NCI-H1930 (cell line): ENCODE data around the gene TP53RK.

Experiments
- DNase-seq, 2 experiments: peaks; one replicate each; lab custom pipeline; 2025; lab: John Stamatoyannopoulos, UW

The TP53RK gene

GRCh38 chr20:46660487-46660886, 28.8 kb downstream of the TP53RK start:
- DNase-seq = no peak

GRCh38 chr20:46657618-46658017, 31.6 kb downstream of the TP53RK start:
- DNase-seq = no peak

DNA sequence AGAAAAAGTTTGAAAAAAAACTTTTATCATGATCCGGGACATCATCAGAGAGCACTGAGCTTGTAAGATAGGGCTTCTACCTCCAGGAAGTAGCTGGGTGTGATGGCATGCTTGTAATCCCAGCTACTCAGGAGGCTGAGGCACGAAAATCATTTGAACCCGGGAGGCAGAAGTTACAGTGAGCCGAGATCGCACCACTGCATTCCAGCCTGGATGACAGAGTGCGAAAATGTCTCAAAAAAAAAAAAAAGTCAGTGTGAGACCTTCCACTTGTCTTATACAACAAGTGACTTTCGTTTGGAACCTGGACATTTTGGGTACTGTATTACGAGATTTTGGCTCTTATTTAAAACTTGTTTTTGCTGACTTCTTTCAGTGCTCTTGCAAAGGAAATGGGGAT, 32.1 kb downstream of the TP53RK start:
- DNase-seq = no peak

DNA sequence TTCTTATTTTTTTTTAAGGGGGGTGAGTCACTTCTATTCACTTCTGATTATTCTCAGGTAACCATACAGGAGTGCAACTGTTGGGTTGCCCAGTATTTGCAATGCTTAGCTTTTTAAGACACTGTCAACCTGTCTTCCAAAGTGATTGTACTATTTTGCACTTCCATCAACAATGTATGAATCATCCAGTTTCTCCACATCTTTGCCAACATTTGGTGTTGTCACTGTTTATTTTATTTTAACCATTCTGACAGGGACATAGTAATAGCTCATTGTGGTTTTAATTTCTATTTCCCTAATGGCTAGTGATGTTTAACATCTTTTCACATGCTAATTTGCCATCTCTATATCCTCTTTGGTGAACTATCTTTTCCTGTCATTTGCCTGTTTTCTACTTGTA, 36.5 kb downstream of the TP53RK start:
- no peak for DNase-seq

DNA sequence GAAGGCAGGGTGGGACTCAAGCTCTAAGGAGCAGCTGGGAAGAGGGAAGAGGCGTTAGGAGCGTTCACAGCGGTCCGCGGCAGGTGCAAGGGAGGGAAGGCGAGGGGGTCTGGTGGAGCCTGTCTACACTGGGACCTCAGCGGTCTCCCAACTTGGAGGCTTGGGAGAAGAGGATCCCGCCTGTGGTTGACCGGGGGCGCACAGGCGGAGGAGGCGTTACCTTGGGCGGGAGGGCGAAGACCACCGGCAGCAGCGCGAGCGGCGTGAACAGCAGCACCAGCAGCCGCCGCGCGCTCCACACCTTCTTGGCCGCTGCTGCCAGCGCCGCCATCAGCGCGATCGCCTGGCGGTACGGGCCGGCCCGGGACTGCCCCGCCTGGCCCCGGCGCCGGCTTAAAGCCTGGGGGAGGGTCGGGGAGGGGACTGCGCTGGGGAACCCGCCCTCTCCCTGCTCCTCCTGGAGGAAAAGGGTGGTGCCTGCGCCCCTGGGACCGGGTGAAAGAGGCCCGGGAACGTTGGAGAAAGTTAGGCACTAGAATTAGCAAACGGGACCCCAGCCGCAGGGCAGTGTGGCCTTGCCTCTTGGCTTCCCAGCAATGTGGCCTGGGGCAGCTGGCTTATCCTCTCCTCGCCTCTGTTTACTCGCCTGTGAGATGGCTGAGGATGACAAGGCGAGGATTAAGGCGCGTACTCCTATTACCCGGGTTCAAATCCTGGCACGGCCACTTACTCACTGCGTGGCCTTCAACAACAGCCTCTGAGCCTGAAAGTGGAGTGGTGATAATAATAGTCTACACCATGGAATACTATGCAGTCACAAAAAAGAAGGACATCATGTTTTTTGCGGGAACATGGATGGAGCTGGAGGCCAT, 37.9 kb downstream of the TP53RK start, which contains the start of gene SLC13A3:
SLC13A3 (minus strand) TSS at position 369 of the 872 bp plus-strand sequence; CDS start at position 331, 38 bp downstream.
- DNase-seq = no peak

GRCh38 chr20:46650575-46651090, 38.6 kb downstream of the TP53RK start:
- DNase-seq = no peak

DNA sequence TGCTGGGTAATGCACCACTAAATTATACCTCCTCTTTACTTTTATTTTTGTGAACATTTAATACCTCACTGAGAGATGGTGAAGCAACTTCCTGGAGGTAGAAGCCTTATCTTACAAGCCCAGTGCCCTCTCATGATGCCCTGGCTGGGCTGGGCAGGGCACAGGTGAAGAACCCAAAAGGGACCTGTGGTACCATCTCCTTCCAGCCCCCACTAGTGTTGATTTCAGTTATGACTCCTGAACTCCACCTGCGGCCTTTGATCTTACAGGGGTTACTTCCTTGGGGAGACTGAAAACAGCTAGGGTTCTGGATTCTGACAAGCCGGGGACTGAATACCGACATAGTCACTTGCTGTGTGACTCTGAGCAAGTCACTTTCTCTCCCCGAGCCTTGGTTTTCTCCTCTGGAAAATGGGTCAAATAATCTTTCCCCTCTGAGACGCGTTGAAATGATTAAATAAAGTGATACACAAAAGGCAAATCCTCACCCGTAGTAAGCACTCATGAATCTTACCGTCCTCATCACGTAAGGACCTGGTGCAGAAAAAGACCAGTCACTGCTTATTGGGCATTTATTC, 39.2 kb downstream of the TP53RK start:
- no peak for DNase-seq

GRCh38 chr20:46649650-46649949, 39.6 kb downstream of the TP53RK start:
- no peak for DNase-seq

DNA sequence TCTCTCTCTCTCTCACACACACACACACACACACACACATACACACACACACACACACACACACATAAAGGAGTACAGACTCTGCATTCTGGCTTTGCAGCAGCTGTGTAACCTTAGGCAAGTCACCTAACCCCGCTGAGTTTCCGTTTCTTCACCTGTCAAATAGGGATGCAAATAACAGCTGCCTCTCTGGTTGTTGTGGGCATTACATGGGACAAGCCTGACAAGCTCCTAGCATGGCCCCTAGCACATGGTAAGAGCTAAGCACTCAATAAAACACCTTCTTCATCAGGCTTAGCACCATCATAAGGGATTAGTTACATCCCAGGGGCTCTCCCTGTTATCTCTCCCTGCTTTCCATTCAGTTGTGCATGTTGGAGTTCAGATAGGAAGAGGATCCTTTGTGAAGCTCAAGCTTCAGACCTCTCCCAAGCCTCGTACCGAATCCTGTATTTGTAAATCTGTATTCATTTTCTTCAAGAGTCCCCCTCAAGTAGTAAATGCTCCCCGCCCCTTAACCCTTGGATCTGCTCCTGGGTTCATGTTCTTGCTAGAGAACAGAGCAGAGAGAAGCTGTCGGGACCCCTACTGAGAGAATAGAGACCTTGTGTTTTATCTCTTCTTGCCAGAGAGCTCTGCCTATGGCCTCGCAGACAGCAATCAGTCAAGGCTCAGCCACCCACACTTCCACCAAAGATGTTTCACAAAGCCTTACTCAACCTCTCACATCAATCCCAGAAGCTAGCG, 40.2 kb downstream of the TP53RK start:
- no peak for DNase-seq

DNA sequence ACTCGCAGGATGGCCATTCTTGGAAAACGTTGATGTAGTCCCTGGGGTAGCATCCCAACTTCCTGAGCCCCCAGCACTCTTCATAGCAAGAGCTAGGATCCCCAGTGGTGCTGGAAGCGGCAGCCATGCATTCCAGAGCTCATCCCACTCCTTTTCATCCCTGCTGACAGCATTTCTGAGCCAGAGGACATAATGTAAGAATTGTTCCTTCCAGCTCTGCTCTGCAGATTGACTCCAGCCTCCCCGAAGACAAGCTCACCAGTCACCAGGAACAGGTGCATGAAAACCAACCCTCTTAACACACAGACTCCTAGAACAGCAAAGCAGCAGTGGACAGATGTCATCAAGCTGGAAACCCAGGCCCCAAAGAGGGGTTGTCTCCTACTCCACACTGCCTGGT, 41.8 kb downstream of the TP53RK start:
- DNase-seq = no peak

GRCh38 chr20:46646659-46647380, 42.4 kb downstream of the TP53RK start:
- no peak for DNase-seq

DNA sequence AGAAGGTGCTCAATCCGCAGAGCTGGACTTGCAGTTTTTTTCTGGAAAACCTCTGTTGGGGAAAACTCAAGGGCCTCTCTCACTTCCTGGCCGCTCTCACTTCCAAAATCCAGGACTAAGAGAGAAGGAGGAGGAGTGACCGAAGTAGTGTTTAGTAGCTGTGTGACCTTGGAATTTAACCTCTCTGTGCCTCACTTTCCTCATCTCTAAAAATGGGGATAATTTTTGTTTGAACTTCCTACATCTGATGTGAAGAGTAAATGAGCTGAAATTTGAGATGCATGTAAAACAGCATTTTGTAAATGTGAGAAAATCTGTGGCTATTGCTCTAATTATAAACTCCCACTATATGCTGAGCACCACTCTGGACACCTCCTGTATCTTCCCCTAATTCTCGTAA, 43.1 kb downstream of the TP53RK start:
- no peak for DNase-seq

DNA sequence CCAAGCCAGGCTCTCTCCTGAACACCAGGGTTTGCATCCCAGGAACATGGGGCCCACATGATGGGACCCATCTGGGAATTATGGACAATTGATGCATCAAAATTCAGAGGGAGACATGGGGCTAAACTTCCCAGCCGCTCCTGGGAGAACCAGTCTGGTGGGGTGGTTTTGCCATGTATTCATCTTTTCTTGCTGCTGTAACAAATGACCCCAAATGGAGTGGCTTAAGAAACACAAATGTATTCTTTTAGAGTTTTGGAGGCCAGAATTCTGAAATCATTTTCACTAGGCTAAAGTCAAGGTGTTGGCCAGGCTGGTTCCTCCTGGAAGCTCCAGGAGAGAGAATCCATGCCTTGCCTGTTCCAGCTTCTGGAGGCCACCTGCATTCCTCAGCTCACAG, 44.5 kb downstream of the TP53RK start:
- no peak for DNase-seq

GRCh38 chr20:46644160-46644559, 45.1 kb downstream of the TP53RK start:
- no peak for DNase-seq

DNA sequence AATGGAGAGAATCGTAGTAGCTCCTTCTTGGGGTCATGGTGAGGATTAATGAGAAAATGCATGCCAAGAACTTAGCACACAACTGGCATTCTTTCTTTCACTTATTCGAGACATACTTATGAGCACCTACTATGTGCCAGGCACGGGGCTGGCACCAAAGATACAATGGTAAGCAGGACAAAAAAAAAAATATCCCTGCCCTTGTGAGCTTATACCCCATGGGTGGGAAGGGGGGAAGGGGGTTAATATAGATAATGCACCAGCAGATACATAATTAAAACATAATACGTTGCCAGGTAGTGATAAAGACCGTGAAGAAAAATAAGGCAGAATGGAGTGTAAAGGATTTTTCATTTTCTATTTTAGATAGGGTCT, 46.3 kb downstream of the TP53RK start:
- no peak for DNase-seq

- no peak for DNase-seq
Measured at GRCh38 chr20:46642265-46642968, 46.8 kb downstream of the TP53RK start.

DNA sequence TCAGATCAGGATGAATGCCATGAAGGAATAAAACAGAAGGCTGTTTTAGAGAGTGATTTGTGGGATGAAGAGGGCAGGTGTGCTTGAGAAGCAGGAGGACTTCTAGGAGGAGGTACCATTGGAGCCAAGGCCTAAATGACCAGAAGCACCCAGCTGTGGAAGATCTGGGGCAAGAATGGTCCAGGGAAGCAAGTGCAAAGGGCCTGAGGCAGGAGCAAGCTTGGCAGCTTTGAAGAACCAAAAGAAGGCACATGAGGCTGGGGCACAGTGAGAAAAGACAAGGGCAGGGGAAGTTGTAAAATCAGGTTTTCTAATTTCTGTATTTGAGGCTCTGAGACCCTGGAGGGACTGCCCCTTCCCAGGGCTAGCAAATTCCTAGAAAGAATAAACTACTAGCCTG, 47.8 kb downstream of the TP53RK start:
- DNase-seq = no peak

- no peak for DNase-seq
Measured at GRCh38 chr20:46640536-46641311, 48.5 kb downstream of the TP53RK start.

DNA sequence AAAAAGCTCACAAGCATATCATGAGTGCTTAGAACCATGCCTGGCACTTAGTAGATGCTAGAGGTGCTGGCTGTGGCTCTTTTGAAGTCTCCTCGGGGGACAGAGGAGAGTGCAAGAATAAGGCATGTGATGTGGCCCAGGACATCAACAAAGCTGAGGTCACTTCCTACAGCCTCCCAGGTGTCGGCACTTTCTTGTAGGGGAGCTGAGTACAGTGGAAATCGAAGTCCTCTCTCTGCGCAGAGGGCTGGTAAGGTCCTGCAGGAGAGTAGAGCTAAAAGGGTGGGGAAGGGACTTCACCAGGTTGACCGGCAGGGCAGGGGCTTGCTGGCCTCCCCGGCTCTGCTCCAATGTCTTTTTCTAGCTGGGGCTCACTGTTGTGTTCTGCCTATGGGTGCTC, 49.2 kb downstream of the TP53RK start:
- DNase-seq = no peak

GRCh38 chr20:46639587-46639986, 49.7 kb downstream of the TP53RK start:
- no peak for DNase-seq

DNA sequence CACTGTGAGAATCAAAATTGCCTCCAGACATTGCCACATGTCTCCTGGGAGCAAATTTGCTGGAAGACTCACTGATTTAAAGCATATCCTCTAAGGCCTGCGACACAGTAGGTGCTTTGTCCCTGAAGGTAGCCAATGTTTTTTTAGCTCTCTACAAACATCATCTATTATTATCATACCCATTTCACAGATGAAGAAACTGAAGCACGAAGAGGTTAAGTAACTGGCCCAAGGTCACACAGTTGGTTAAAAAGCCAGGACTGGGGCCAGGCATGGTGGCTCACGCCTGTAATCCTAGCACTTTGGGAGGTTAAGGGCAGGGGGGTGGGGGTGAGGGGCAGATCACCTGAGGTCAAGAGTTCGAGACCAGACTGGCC, 50.4 kb downstream of the TP53RK start:
- no peak for DNase-seq
